Breast epithelium (tissue), 4 donors: ENCODE results near the gene PAQR4. TPM values are rescaled to one million over a fixed set of nuclear protein-coding genes. Genes with fewer than 3 reads are reported as not detected.

Source experiments
- DNase-seq, 2 donors: peaks; one replicate each; pipeline ENCODE4 v3.0.0-alpha.2; 2019; ENCODE audit warnings: low spot score in 2 of 2
- H3K27ac ChIP-seq, 2 donors: fragments of 200-600 bp; sonication (generic) in 1 of 2; one replicate each; pipeline ENCODE4 v1.5.1; 2016 to 2019; ENCODE audit warnings: mild to moderate bottlenecking in 1 of 2
- H3K27me3 ChIP-seq, 2 donors: fragments of 200-600 bp; sonication (generic) in 1 of 2; one replicate each; pipeline versions ENCODE4 v1.5.1 to v1.6.0; 2017 to 2019; ENCODE audit warnings: control low read depth in 1 of 2, mild to moderate bottlenecking in 1 of 2
- H3K36me3 ChIP-seq: fragments of 200-600 bp; one replicate; pipeline ENCODE4 v1.5.1; 2019
- H3K4me1 ChIP-seq, 2 donors: fragments of 200-600 bp; sonication (generic); one replicate each; pipeline ENCODE4 v1.5.1; 2016 to 2019; ENCODE audit warnings: control low read depth in 1 of 2
- H3K4me3 ChIP-seq, 3 donors: fragments of 200-600 bp; sonication (generic); 1 replicate in 2 of 3; 2 replicates in 1 of 3; pipeline ENCODE4 v1.5.1; 2016 to 2019; ENCODE audit warnings: mild to moderate bottlenecking in 3 of 3, moderate library complexity in 2 of 3
- H3K9me3 ChIP-seq, 2 donors: fragments of 200-600 bp; sonication (generic) in 1 of 2; one replicate each; pipeline ENCODE4 v1.5.1; 2016 to 2019; ENCODE audit warnings: control low read depth in 1 of 2
- POLR2A ChIP-seq: fragments of 450-650 bp; IDR thresholded peaks from one replicate; pipeline ENCODE4 v1.6.1; 2016; ENCODE audit warnings: antibody characterized with exemption, mild to moderate bottlenecking, moderate library complexity
- POLR2AphosphoS5 ChIP-seq, 3 donors: sonication (generic); formaldehyde crosslinking; IDR thresholded peaks; one replicate each; pipeline ENCODE4 v1.6.1; 2017; ENCODE audit warnings: antibody characterized with exemption in 3 of 3
- intact Hi-C: fragments of 100-400 bp; cut with DNase I; formaldehyde crosslinking; loops from one replicate; pipeline ENCODE4 v1.15.1; 2023; ENCODE audit warnings: low total_unique reads
- total RNA-seq, 3 donors: library from RNA; depleted of rRNA; stranded (reverse); fragments of >200 nt; gene quantifications; one replicate each; pipeline ENCODE4 v1.1.0, GENCODE V29; 2016
- TF ChIP-seq, protein P1 (sequence below), 3 donors: fragments of 450-650 bp; IDR thresholded peaks; one replicate each; pipeline ENCODE4 v1.5.1; 2016 to 2017; ENCODE audit warnings: antibody characterized with exemption in 3 of 3, mild to moderate bottlenecking in 3 of 3, moderate library complexity in 3 of 3

PAQR4 gene
- total RNA-seq, 3 donors from 2014 or later: 2.0 to 4.0 (median 3.7) TPM

DNA sequence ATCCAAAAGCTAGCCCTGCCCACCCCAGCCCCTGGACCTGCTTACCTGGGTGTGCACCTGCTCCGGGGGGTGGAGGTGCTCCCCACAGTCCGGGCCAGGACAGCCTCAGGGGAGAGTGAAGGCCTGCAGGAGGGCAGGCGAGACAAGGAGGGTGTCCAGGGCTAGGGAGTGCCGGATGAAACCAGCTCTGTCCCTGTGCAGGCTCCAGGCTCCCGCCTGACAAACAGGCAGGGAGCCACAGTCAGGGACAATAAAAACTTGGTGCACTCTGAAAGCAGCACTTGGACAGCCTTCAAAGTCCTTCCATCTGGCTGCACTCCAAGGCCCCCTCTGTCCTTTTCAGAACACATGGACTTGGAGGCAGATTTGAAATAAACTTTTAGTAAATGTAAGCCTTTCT, 3.9 kb downstream of the PAQR4 start:
- H3K27ac ChIP-seq: no peak overlapping the region
- no peaks in the 10 kb centered on the region for H3K9me3 ChIP-seq
- no peak overlapping the region for H3K4me3 ChIP-seq
- no peak for DNase-seq
- peaks cover 4 to 6% of the 10 kb centered on the region in 2 donors for H3K4me1 ChIP-seq
- TF ChIP-seq, protein P1, sequence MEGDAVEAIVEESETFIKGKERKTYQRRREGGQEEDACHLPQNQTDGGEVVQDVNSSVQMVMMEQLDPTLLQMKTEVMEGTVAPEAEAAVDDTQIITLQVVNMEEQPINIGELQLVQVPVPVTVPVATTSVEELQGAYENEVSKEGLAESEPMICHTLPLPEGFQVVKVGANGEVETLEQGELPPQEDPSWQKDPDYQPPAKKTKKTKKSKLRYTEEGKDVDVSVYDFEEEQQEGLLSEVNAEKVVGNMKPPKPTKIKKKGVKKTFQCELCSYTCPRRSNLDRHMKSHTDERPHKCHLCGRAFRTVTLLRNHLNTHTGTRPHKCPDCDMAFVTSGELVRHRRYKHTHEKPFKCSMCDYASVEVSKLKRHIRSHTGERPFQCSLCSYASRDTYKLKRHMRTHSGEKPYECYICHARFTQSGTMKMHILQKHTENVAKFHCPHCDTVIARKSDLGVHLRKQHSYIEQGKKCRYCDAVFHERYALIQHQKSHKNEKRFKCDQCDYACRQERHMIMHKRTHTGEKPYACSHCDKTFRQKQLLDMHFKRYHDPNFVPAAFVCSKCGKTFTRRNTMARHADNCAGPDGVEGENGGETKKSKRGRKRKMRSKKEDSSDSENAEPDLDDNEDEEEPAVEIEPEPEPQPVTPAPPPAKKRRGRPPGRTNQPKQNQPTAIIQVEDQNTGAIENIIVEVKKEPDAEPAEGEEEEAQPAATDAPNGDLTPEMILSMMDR (IDR thresholded peaks at IDR 0.05): no peak
- TF ChIP-seq POLR2AphosphoS5 (IDR thresholded peaks at IDR 0.05) (no peak), POLR2A (no peak)
- H3K27me3 ChIP-seq: peaks cover 0 to under 1% of the 10 kb centered on the region in 2 donors
- no peaks in the 10 kb centered on the region for H3K36me3 ChIP-seq
- intact Hi-C loops: no loop called here

DNA sequence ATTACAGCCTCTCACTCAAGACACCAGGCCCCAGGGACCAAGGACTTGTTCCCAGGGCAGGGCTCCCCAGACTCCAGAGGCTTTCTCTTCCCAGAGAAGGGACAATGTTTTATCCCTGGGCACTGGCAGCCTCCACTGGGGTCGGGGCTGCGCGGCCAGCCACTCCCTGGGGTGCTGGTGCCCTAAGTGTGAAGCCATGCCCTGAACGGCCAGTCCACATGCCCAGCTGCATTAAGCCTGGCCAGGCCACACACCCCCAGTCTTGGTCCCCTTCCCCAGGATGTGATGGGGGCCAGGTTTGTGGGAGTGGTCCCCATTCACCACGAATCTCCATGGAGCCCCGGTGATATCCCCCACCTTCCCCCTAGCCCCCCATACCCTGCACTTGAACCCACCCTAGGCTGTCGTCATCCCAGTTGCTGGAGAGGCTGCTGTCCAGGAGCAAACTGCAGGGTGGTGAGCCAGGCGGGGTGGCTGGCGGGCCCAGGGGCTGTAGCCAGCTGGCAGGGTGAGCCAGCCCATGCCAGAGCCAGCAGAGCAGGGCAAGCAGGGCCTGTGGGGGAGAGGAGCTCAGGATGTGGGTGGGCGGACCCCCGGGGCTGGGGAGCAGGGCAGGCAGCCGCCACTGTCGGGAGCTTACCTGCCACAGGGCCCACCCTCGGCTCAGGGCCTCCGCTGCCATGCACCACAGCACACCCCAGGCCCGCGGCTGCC, 4.6 kb downstream of the PAQR4 start:
- Histone ChIP-seq H3K27ac (no peak overlapping the region), H3K4me3 (no peak overlapping the region), H3K9me3 (no peaks in the 10 kb centered on the region), H3K36me3 (no peaks in the 10 kb centered on the region), H3K27me3 (no peaks in the 10 kb centered on the region), H3K4me1 (peaks cover 4 to 6% of the 10 kb centered on the region in 2 donors)
- DNase-seq: no peak
- TF ChIP-seq POLR2A: no peak
- TF ChIP-seq, protein P1 (IDR thresholded peaks at IDR 0.05): no peak
- TF ChIP-seq POLR2AphosphoS5 (IDR thresholded peaks at IDR 0.05): no peak
- intact Hi-C loops: no loop called here

DNA sequence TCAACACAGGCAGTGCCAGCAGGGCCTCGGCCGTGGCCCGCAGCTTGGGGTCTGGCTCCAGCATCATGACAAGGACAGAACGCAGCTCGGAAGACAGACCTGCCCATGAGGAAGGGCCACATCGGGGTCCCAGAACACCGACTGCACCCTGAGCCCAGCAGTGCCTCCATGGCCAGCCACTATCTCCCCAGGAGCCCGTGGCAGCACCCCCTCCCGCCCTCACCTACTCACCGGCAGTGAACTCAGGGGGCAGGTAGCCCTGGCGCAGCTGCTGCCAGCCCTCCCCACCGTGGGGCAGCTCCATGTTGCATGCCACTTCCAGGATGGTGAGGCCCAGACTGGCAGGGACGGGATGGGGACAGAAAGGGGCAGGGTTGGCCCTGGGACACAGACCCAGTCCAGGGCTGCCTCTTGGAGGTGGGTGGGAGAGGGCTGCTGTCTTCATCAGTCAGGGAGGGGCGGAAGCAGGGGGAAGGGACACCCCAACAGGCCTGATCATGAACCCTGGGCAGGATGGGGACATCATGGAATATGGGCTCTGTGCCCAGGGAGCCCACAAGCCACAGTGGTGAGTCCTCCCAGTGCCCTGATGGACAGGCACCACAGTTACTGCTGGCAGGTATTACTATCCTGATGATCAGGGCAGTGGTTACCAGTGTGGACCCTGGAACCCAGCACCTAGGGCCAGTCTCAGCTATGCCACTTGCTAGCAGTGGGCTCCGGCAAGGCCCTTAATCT, 5.3 kb downstream of the PAQR4 start:
- Histone ChIP-seq H3K9me3 (no peaks in the 10 kb centered on the region), H3K27ac (no peak overlapping the region), H3K27me3 (no peaks in the 10 kb centered on the region), H3K36me3 (no peaks in the 10 kb centered on the region), H3K4me3 (no peak overlapping the region), H3K4me1 (peaks cover 4 to 6% of the 10 kb centered on the region in 2 donors)
- intact Hi-C loops: no loop called here
- DNase-seq: no peak
- TF ChIP-seq POLR2A (no peak), POLR2AphosphoS5 (IDR thresholded peaks at IDR 0.05) (no peak)
- TF ChIP-seq, protein P1 (IDR thresholded peaks at IDR 0.05): no peak

DNA sequence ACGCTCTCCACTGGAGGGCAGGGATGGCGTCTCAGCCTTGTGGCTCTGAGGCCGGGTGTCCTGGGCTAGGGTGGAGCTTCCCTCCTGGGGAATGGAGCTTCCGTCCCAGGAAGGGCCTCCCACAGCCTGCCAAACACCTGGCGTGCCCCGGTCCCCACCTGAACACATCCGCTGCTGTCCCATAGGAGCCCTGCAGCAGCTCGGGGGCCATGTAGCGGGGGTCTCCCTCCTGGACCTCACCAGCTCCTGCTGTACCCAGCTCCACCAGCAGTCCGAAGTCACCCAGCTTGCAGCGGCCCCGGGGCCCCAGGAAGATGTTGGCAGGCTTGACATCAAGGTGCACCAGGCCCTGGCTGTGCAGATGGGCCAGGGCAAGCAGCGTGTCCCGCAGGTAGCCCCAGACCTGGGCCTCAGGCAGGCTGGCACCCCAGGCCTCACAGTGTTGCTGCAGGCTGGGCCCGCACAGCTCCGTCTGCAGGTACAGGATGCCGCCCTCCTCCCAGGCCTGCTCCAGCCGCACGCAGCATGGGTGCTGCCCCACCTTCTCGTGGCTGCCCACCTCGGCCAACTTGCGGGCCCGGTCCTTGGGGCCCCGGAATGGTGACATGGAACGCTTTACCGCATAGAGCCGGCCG, 6.1 kb downstream of the PAQR4 start:
- TF ChIP-seq, protein P1 (IDR thresholded peaks at IDR 0.05): no peak
- no peak for TF ChIP-seq POLR2AphosphoS5 (IDR thresholded peaks at IDR 0.05)
- TF ChIP-seq POLR2A: no peak
- no peaks in the 10 kb centered on the region for H3K27me3 ChIP-seq
- DNase-seq: no peak
- no peak overlapping the region for H3K4me3 ChIP-seq
- H3K4me1 ChIP-seq: peaks cover under 1 to 4% of the 10 kb centered on the region in 2 donors
- intact Hi-C loops: no loop called here
- H3K9me3 ChIP-seq: no peaks in the 10 kb centered on the region
- H3K36me3 ChIP-seq: no peaks in the 10 kb centered on the region
- H3K27ac ChIP-seq: no peak overlapping the region

DNA sequence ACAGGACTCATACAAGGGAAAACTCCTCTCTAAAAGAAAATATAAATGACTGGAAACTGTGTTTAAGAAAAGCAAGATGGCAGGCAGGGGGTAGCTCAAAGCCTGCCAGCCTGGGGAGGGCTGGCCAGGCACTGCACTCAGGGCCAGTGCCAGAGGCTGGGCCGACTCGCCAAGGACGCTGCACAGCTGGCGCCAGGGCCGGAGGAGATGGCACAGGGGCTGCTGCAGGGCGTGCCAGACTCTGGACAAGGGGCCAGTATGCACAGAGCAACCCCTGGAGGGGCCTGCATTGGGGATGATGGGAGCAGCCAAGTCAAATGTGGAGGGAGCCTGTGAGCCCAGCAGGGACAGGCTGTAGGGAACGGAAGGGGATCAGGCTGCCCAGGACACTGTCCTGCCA, 7.1 kb downstream of the PAQR4 start:
- no peak for DNase-seq
- TF ChIP-seq POLR2A (no peak), POLR2AphosphoS5 (IDR thresholded peaks at IDR 0.05) (no peak)
- TF ChIP-seq, protein P1 (IDR thresholded peaks at IDR 0.05): no peak
- peaks cover 0 to 3% of the 10 kb centered on the region in 2 donors for H3K4me1 ChIP-seq

More for the DNA sequence above, 7.1 kb downstream of the PAQR4 start:
- Histone ChIP-seq H3K27me3 (no peaks in the 10 kb centered on the region), H3K4me3 (no peak overlapping the region), H3K9me3 (no peaks in the 10 kb centered on the region), H3K36me3 (no peaks in the 10 kb centered on the region), H3K27ac (no peak overlapping the region)
- intact Hi-C loops: no loop called here
